ENCODE data around the gene TIGD6. TPM values are rescaled to one million over a fixed set of nuclear protein-coding genes. Genes with fewer than 3 reads are reported as not detected.

Gene TIGD6
- total RNA-seq, 2 experiments from 2014 or later, result 1.2 to 2.2 TPM

DNA sequence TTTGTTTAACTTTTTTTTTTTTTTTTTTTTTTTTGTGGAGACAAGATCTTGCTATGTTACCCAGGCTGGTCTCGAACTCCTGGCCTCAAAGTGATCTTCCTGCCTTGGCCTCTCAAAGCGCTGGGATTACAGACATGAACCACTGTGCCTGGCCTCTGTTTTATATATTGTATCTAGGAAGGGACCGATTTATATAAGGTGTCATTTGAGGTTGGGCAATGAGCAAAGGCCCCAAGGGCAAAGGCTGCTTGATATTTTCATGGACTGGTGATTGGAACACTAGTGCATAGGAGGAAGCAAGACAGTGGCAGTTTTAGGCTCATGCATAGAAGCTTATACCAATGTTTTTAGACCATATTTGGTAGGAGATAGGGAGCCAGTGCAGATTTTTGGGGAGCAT is 36.7 kb downstream of the TIGD6 start:
- no peak overlapping the region for H3K27ac Mint-ChIP-seq

DNA sequence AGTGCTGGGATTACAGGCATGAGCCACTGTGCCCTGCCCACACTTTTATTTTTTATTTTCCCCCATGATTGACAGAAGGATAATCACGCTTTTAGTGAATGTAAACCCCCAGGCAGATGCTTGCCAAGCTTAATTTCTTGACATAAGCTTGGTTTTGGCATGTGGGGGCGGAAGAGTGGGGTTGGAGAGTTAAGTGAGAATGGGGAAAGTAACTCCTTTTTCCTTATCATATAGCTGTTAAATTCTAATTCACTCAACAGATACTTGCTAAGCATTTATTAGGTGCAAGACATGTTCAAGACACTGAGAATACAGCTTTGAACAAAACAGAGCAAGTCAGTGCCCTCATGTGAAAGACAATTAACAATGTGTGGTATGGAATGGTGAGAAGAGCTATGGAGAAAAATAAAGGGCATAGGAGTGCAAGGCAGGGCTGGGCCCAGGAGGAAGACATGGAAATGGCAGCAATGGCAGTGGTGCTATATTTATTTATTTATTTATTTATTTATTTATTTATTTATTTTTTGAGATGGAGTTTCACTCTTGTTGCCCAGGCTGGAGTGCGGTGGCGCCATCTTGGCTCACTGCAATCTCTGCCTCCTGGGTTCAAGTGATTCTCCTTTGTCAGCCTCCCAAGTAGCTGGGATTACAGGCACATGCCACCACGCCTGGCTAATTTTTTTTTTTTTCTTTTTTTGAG is 37.7 kb downstream of the TIGD6 start:
- H3K27me3 Mint-ChIP-seq, result no peaks in the 10 kb centered on the region
- no peak for DNase-seq
- no peaks in the 10 kb centered on the region for H3K9me3 Mint-ChIP-seq
- ATAC-seq, result no peak
- peaks cover 37% of the 10 kb centered on the region for H3K4me1 Mint-ChIP-seq (ENCODE audit: low read depth)
- CTCF ChIA-PET, result interaction anchor here (0.9 to 7.9 kb wide), 23 partner anchors 8 to 330 kb away, joined by 3 to 81 read pairs (median 6); partner anchors contain the start of genes HMGXB3 and TIGD6
- intact Hi-C loops (cut with micrococcal nuclease), result loop anchor here (10.0 kb wide), 1 partner anchor 328 kb away; no protein-coding TSS in a partner anchor
- POLR2A ChIA-PET, result interaction anchor here (0.5 to 5.5 kb wide), 3 partner anchors 13 to 37 kb away, joined by 3 to 36 read pairs (median 3); partner anchors contain the start of genes HMGXB3 and TIGD6
- no peak overlapping the region for H3K4me3 Mint-ChIP-seq
- TF ChIP-seq, protein P1, sequence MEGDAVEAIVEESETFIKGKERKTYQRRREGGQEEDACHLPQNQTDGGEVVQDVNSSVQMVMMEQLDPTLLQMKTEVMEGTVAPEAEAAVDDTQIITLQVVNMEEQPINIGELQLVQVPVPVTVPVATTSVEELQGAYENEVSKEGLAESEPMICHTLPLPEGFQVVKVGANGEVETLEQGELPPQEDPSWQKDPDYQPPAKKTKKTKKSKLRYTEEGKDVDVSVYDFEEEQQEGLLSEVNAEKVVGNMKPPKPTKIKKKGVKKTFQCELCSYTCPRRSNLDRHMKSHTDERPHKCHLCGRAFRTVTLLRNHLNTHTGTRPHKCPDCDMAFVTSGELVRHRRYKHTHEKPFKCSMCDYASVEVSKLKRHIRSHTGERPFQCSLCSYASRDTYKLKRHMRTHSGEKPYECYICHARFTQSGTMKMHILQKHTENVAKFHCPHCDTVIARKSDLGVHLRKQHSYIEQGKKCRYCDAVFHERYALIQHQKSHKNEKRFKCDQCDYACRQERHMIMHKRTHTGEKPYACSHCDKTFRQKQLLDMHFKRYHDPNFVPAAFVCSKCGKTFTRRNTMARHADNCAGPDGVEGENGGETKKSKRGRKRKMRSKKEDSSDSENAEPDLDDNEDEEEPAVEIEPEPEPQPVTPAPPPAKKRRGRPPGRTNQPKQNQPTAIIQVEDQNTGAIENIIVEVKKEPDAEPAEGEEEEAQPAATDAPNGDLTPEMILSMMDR (IDR thresholded peaks at IDR 0.05), result no peak
- peaks cover 6% of the 10 kb centered on the region for H3K36me3 Mint-ChIP-seq (ENCODE audit: low read depth)
- peak overlapping the region; percentile 11 for H3K27ac Mint-ChIP-seq

More for the DNA sequence above, 36.7 kb downstream of the TIGD6 start:
- no peak overlapping the region for H3K4me3 Mint-ChIP-seq
- no peak for ATAC-seq
- TF ChIP-seq, protein P1 (IDR thresholded peaks at IDR 0.05), result no peak
- POLR2A ChIA-PET, result interaction anchor here (0.7 kb wide), 1 partner anchor 22 kb away, joined by 3 read pairs; no protein-coding TSS in a partner anchor
- no peak for DNase-seq
- no peaks in the 10 kb centered on the region for H3K9me3 Mint-ChIP-seq
- peaks cover 37% of the 10 kb centered on the region for H3K4me1 Mint-ChIP-seq (ENCODE audit: low read depth)
- CTCF ChIA-PET, result interaction anchor here (0.8 to 7.9 kb wide), 6 partner anchors 12 to 311 kb away, joined by 3 to 81 read pairs (median 8); no protein-coding TSS in a partner anchor
- H3K36me3 Mint-ChIP-seq (ENCODE audit: low read depth), result peaks cover 6% of the 10 kb centered on the region
- no peaks in the 10 kb centered on the region for H3K27me3 Mint-ChIP-seq
- intact Hi-C loops (cut with micrococcal nuclease), result loop anchor here (10.0 kb wide), 1 partner anchor 329 kb away; no protein-coding TSS in a partner anchor

DNA sequence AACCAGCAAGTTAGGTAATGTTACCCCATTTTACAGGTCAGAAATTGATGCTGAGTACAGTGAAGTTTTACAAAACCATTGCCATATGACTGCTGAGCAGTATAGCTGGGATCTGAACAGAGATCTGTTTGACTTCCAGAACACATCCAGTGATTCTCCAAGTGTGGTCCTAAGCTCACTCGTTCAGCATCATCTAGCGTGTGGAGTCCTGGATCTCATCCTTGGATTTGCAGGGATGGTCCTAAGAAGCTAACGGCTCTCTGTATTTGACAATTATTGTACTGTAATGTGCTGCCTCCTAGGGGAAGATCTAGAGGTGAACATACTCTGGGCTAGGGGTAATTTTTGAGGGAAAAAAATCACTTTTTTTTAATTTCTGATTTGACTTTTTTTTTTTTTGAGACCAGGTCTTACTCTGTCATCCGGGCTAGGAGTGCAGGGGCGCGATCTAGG is 38.5 kb downstream of the TIGD6 start:
- Mint-ChIP-seq H3K4me1 (ENCODE audit: low read depth) (peaks cover 35% of the 10 kb centered on the region), H3K27me3 (no peaks in the 10 kb centered on the region), H3K27ac (peak overlapping the region; percentile 11), H3K36me3 (ENCODE audit: low read depth) (peaks cover 6% of the 10 kb centered on the region), H3K9me3 (no peaks in the 10 kb centered on the region), H3K4me3 (peak overlapping the region; percentile 95)
- ChIA-PET POLR2A (interaction anchor here (0.7 to 5.5 kb wide), 3 partner anchors 25 to 38 kb away, joined by 3 to 36 read pairs (median 3); partner anchors contain the start of genes HMGXB3 and TIGD6), CTCF (interaction anchor here (0.6 to 7.9 kb wide), 23 partner anchors 9 to 329 kb away, joined by 3 to 81 read pairs (median 6); partner anchors contain the start of genes HMGXB3 and TIGD6)
- TF ChIP-seq, protein P1 (IDR thresholded peaks at IDR 0.05), result peak; percentile 54
- intact Hi-C loops (cut with micrococcal nuclease), result loop anchor here (10.0 kb wide), 1 partner anchor 327 kb away; no protein-coding TSS in a partner anchor
- DNase-seq (peak; percentile 12), ATAC-seq (no peak)

DNA sequence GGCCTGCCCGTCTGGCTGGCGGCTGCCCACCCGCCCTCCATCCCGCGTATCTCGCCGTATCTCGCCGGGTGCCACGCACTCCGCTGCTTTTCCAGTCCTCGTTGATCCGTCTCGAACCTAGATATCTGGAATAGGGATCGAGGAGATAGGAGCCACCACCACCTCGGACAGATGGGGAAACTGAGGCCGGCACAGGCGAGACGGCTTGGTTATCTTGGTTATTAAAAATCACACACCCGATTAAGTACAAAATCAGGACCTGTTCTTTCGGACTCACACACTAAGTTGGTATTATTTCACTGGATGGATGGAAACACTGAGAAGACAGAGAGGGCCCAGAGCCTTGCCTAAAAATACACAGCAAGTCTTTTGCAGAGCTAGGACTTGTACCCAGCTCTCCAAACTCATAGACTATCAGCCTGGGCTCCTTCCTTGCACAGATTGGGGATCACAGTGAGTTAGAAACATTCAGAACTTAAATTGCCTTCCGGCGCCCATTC is 39.2 kb downstream of the TIGD6 start:
- intact Hi-C loops (cut with micrococcal nuclease), result loop anchor here (10.0 kb wide), 1 partner anchor 326 kb away; no protein-coding TSS in a partner anchor
- DNase-seq, result no peak
- H3K27me3 Mint-ChIP-seq, result no peaks in the 10 kb centered on the region
- peaks cover 6% of the 10 kb centered on the region for H3K36me3 Mint-ChIP-seq (ENCODE audit: low read depth)
- no peak for ATAC-seq
- no peaks in the 10 kb centered on the region for H3K9me3 Mint-ChIP-seq
- peak overlapping the region; percentile 95 for H3K4me3 Mint-ChIP-seq
- CTCF ChIA-PET, result interaction anchor here (0.6 to 7.9 kb wide), 15 partner anchors 10 to 325 kb away, joined by 3 to 81 read pairs (median 10); partner anchors contain the start of gene PPARGC1B
- TF ChIP-seq, protein P1 (IDR thresholded peaks at IDR 0.05), result no peak
- H3K4me1 Mint-ChIP-seq (ENCODE audit: low read depth), result peaks cover 35% of the 10 kb centered on the region
- POLR2A ChIA-PET, result interaction anchor here (0.7 to 5.5 kb wide), 6 partner anchors 8 to 309 kb away, joined by 3 to 36 read pairs (median 4); partner anchors contain the start of genes HMGXB3 and TIGD6
- H3K27ac Mint-ChIP-seq, result peak overlapping the region; percentile 50

Data from activated CD8-positive, alpha-beta T cell treated with anti-CD3 and anti-CD28 coated beads for 36 hours (primary cell).